AG09319 (cell line): Measurements from ENCODE around the gene TEX44.
A peak's percentile ranks its signal among the peaks of the same experiment; 100 is the strongest.
"Not testable (repeated sequence)": the region's sequence is repeated elsewhere in the genome, so short reads cannot be mapped to it uniquely, and the experiment has no call there.

ENCODE experiments used
- DNase-seq: peaks from one replicate; pipeline ENCODE4 v3.0.0-alpha.2; 2010; ENCODE audit warnings: low read depth; ENCODE audit errors: extremely low read depth
- TF ChIP-seq, protein P1 (sequence below): IDR thresholded peaks from 2 replicates; pipeline ENCODE4 v1.5.1; 2011; ENCODE audit warnings: low read depth, mild to moderate bottlenecking, inconsistent platforms, low read length, moderate library complexity

The TEX44 gene

DNA sequence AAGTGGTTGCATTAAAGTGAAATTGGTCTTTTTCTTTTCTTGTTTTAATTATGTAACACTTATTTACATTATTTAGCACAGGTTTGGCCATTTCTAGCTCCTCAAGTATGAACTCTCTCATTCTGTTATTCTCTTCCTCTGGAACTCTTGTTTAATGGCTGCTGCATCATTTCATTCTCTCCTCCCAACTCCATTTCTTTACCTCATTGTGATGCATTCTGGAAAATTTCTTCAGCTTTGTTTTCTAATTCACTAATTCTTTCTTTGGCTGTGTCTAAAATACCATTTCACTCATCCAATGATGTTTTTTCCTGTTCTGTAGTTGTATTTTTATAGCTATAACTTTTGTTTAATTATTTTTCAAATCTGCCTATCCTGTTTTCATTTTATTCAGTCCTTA, 39.9 kb upstream of the TEX44 start:
- no peak for DNase-seq

DNA sequence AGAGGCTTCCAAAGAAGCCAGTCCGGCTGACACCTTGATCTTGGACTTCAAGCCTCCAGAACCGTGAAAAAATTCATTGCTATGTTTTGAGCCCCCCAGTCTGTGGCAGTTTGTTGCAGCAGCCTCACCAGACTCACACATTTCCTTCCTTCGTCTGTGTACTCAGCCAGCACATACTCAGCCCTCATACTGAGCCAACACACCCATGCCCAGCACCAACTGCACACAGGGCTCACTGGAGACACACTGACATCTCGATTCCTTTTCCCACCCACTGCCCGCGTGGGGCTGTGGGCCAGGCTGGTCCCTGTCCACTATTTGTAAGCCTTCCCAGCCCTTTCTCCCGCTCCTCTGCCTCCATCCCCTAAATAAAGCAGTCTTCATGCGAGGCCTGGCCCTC, 38.3 kb upstream of the TEX44 start:
- no peak for DNase-seq
- TF ChIP-seq, protein P1, sequence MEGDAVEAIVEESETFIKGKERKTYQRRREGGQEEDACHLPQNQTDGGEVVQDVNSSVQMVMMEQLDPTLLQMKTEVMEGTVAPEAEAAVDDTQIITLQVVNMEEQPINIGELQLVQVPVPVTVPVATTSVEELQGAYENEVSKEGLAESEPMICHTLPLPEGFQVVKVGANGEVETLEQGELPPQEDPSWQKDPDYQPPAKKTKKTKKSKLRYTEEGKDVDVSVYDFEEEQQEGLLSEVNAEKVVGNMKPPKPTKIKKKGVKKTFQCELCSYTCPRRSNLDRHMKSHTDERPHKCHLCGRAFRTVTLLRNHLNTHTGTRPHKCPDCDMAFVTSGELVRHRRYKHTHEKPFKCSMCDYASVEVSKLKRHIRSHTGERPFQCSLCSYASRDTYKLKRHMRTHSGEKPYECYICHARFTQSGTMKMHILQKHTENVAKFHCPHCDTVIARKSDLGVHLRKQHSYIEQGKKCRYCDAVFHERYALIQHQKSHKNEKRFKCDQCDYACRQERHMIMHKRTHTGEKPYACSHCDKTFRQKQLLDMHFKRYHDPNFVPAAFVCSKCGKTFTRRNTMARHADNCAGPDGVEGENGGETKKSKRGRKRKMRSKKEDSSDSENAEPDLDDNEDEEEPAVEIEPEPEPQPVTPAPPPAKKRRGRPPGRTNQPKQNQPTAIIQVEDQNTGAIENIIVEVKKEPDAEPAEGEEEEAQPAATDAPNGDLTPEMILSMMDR: no peak

More for the DNA sequence above, 39.9 kb upstream of the TEX44 start:
- TF ChIP-seq, protein P1: no peak

DNA sequence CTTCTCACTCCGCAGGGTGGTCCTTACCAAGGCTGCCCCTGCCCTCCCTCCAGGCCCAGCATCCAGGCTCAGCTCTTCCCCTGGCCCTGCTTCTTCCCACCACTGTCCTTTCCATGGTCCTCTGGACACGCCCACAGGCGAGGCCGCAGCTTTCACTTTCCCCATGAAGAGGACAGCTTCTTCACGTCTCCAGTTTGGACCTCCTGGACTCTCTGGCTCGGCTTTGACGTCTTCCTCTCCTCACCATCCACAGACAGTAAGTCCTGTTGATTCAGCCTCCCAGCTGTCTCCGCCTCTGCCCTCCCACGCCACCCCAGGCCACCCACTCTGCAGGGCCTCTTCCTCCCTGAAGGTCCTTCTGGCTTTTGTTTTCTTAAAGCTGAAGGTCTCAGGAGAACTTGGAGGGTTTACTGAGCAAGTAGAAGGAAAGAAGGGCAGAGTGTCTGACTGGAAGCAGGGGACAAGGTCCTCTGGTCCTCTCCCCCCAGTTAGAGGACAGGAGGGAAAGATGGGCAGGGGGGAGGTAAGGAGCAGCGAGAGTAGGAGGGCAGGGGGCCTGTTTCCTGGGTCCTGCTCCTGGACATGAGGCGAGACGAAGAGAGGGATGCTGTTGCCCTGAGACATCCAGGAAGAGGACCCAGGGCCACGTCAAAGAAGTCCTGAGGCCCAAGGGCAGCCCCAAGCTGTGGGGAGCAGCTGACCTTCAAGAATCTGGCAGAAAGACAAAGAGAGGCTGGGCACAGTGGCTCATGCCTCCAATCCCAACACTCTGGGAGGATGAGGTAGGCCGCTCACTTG, 37.7 kb upstream of the TEX44 start:
- TF ChIP-seq, protein P1: no peak
- peak; percentile 7 for DNase-seq

DNA sequence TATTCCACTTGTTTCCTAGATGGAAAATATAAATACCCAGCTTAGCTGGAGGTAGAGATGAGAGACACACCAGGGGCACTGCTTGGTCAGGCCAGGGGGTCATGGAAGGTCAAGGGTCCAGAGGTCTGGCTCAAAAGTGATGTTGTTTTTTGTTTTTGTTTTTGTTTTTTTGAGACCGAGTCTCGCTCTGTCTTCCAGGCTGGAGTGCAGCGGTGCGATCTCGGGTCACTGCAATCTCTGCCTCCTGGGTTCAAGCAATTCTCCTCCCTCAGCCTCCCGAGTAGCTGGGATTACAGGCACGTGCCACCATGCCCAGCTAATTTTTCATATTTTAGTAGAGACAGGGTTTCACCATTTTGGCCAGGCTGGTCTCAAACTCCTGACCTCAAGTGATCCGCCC, 36.2 kb upstream of the TEX44 start:
- DNase-seq: not testable (repeated sequence)

DNA sequence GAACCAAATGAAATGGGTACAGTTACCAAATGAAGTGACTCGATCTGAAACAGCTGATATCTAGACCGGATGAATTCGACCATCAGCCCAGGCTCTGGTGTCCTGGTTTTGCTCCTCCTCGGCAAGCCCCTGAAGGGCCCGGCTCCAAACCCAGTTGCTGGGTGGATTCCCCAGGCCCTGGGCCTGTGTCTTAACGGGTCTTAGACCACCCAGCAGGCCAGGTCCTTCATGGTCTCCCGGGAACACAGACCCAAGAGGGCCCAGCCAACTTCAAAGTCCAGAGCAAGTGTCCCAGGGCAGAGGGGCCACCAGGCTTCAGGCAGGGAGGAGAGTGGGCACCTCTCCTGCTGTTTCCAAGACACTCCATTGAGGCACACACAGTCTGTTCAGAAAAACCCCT, 35.7 kb upstream of the TEX44 start:
- DNase-seq: no peak
- TF ChIP-seq, protein P1: no peak

DNA sequence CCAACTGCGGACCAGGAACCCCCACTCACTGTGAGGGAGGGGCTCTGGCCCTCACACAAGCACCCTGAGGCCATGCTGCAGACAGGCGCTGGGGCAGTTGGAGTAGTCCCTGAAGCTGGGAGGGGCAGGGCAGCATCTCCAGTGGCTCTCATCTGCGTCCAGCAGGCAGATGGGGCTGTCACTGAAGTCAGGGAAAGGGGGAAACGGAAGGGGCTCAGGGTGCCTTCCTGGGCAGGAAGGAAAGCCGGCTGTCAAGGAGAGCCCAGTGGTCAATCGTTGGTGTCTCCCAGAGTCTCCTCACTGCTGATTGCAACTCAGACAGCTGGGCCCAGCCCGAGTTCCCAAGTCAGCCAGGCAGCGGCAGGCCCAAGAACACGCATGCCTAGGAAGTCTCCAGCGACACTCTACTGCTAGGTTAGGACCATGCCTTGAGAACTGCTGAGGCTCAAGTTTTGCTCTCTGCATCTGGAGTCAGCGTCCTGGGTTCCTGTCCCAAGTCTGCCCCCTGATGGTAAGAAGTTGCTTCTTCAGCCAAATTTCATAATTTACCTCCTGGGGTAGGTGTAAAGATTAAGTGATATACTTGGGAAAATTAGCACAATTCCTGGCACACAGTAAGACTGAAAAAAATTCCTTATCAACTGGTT, 35.0 kb upstream of the TEX44 start:
- DNase-seq: peak; percentile 62
- TF ChIP-seq, protein P1: peak; percentile 68

DNA sequence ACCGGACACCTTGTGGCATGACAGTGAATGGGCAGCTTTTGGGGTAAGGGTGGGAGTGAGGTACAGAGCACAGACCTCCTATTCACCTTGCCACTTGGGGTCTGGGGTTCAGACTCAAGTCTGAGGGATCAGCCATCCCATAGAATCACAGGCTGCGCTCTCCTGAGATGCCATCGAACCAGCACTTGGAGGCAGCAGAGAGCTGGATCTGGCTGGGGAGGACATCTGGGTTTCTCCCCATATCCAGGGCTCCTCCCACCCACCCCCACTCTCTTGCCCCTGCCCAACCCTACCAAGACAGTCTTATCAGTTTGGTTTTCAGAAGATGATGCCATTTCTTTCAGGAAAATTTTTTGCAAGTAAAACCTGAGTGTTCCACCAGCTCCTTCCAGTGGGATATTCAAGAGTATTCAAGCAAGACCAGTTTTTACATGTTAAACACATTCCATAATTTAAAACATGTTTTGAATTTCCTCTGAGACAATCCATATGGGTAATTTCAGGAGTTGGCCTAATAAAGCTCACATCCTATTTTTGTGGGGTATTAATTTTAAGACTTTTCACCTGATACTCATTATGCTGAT, 29.2 kb upstream of the TEX44 start:
- TF ChIP-seq, protein P1: peak; percentile 85
- DNase-seq: peak; percentile 22
